NK-92 (cell line): ENCODE data around the gene HCN1.

Experiments used
- DNase-seq: peaks from one replicate; lab custom pipeline; 2025; ENCODE audit not compliant: unreplicated experiment; lab: John Stamatoyannopoulos, UW

HCN1 gene

GRCh38 chr5:45696206-45696836 is at the start of gene HCN1:
Gene HCN1 (minus strand): TSS chr5:45696380.
- DNase-seq: no peak

- no peak for DNase-seq
Measured at GRCh38 chr5:45741110-45741509, 44.9 kb upstream of the HCN1 start.

GRCh38 chr5:45737153-45737552 is 41.0 kb upstream of the HCN1 start:
- no peak for DNase-seq

GRCh38 chr5:45725537-45725936 is 29.4 kb upstream of the HCN1 start:
- no peak for DNase-seq

- no peak for DNase-seq
Measured at GRCh38 chr5:45697201-45697600, 1.0 kb upstream of the HCN1 start.

- DNase-seq: no peak
Measured at GRCh38 chr5:45695804-45696156, 400 bp downstream of the HCN1 start.

- DNase-seq: no peak
Measured at GRCh38 chr5:45694971-45695803, 993 bp downstream of the HCN1 start.

GRCh38 chr5:45694255-45694814 is 1.8 kb downstream of the HCN1 start:
- no peak for DNase-seq

- DNase-seq: no peak
Measured at GRCh38 chr5:45692481-45692880, 3.7 kb downstream of the HCN1 start.

- no peak for DNase-seq
Measured at GRCh38 chr5:45691656-45692055, 4.5 kb downstream of the HCN1 start.

GRCh38 chr5:45687701-45688100 is 8.5 kb downstream of the HCN1 start:
- DNase-seq: no peak

- no peak for DNase-seq
Measured at GRCh38 chr5:45686620-45687019, 9.6 kb downstream of the HCN1 start.

GRCh38 chr5:45684118-45684517 is 12.1 kb downstream of the HCN1 start:
- DNase-seq: no peak

GRCh38 chr5:45680950-45681349 is 15.2 kb downstream of the HCN1 start:
- DNase-seq: no peak

- DNase-seq: no peak
Measured at GRCh38 chr5:45677524-45677923, 18.7 kb downstream of the HCN1 start.

- DNase-seq: no peak
Measured at GRCh38 chr5:45672271-45672670, 23.9 kb downstream of the HCN1 start.

GRCh38 chr5:45648744-45649143 is 47.4 kb downstream of the HCN1 start:
- no peak for DNase-seq

GRCh38 chr5:45643056-45643455 is 53.1 kb downstream of the HCN1 start:
- DNase-seq: no peak

GRCh38 chr5:45642370-45642769 is 53.8 kb downstream of the HCN1 start:
- no peak for DNase-seq

- no peak for DNase-seq
Measured at GRCh38 chr5:45639040-45639439, 57.1 kb downstream of the HCN1 start.

- DNase-seq: no peak
Measured at GRCh38 chr5:45627076-45627656, 69.0 kb downstream of the HCN1 start.

- DNase-seq: no peak
Measured at GRCh38 chr5:45623832-45624231, 72.3 kb downstream of the HCN1 start.
